H9 (cell line): ENCODE results near the gene EEF1AKMT3. TPM values are rescaled to one million over a fixed set of nuclear protein-coding genes. Genes with fewer than 3 reads are reported as not detected.

Source experiments
- DNase-seq: peaks from one replicate; pipeline ENCODE4 v3.0.0-alpha.2; 2017
- H2AFZ ChIP-seq: one replicate; pipeline ENCODE4 v1.6.1; 2013; ENCODE audit warnings: mild to moderate bottlenecking, low read length, control low read depth, moderate library complexity
- H2AK5ac ChIP-seq: 2 replicates; pipeline ENCODE4 v1.6.1; 2013; ENCODE audit warnings: low read length, control low read depth, mixed read lengths; ENCODE audit not compliant: insufficient read length
- H2BK120ac ChIP-seq: one replicate; pipeline ENCODE4 v1.6.1; 2013; ENCODE audit warnings: low read depth, mild to moderate bottlenecking, low read length, control low read depth, inconsistent platforms; ENCODE audit not compliant: poor library complexity, severe bottlenecking
- H2BK12ac ChIP-seq: 2 replicates; pipeline ENCODE4 v1.6.1; 2013; ENCODE audit warnings: low read length, control low read depth, mixed read lengths, low read depth; ENCODE audit not compliant: insufficient read length
- H2BK15ac ChIP-seq: 2 replicates; pipeline ENCODE4 v1.6.1; 2013; ENCODE audit warnings: low read depth, low read length, control low read depth
- H2BK20ac ChIP-seq: one replicate; pipeline ENCODE4 v1.6.1; 2013; ENCODE audit warnings: low read depth, mild to moderate bottlenecking, low read length, control low read depth, inconsistent platforms; ENCODE audit not compliant: poor library complexity, severe bottlenecking
- H2BK5ac ChIP-seq: 2 replicates; pipeline ENCODE4 v1.6.1; 2013; ENCODE audit warnings: low read length, control low read depth, mixed read lengths; ENCODE audit not compliant: insufficient read length
- H3K14ac ChIP-seq: 2 replicates; pipeline ENCODE4 v1.6.1; 2013; ENCODE audit warnings: low read length, control low read depth; ENCODE audit not compliant: insufficient read depth
- H3K18ac ChIP-seq: 2 replicates; pipeline ENCODE4 v1.6.1; 2013; ENCODE audit warnings: low read depth, mild to moderate bottlenecking, mixed read lengths, low read length, control low read depth; ENCODE audit not compliant: insufficient read length
- H3K23ac ChIP-seq: 2 replicates; pipeline ENCODE4 v1.6.1; 2013; ENCODE audit warnings: low read length, control low read depth, mixed read lengths, low read depth; ENCODE audit not compliant: insufficient read length
- H3K23me2 ChIP-seq: 2 replicates; pipeline ENCODE4 v1.6.1; 2013; ENCODE audit warnings: low read depth, mild to moderate bottlenecking, mixed read lengths, low read length, control low read depth; ENCODE audit not compliant: insufficient read length, poor library complexity, severe bottlenecking
- H3K27ac ChIP-seq: 2 replicates; pipeline ENCODE4 v1.5.1; 2013; ENCODE audit warnings: low read length, control low read depth, mixed read lengths, low read depth; ENCODE audit not compliant: insufficient read length
- H3K27me3 ChIP-seq: 2 replicates; pipeline ENCODE4 v1.6.1; 2013; ENCODE audit warnings: low read length, control low read depth, inconsistent platforms; ENCODE audit not compliant: insufficient read depth
- H3K4ac ChIP-seq: 2 replicates; pipeline ENCODE4 v1.6.1; 2013; ENCODE audit warnings: low read depth, mild to moderate bottlenecking, control low read depth, inconsistent platforms, low read length, moderate library complexity
- H3K4me1 ChIP-seq: 2 replicates; pipeline ENCODE4 v1.6.1; 2013; ENCODE audit warnings: low read length, control low read depth, inconsistent platforms; ENCODE audit not compliant: insufficient read depth
- H3K4me2 ChIP-seq: 2 replicates; pipeline ENCODE4 v1.6.1; 2013; ENCODE audit warnings: low read length, control low read depth, mixed read lengths; ENCODE audit not compliant: insufficient read length, insufficient read depth
- H3K56ac ChIP-seq: 2 replicates; pipeline ENCODE4 v1.6.1; 2013; ENCODE audit warnings: low read depth, mild to moderate bottlenecking, mixed read lengths, low read length, control low read depth; ENCODE audit not compliant: insufficient read length
- H3K79me1 ChIP-seq: 2 replicates; pipeline ENCODE4 v1.6.1; 2013; ENCODE audit warnings: low read depth, mild to moderate bottlenecking, moderate library complexity, low read length, control low read depth, inconsistent platforms; ENCODE audit not compliant: insufficient read depth, poor library complexity, severe bottlenecking
- H3K79me2 ChIP-seq: 2 replicates; pipeline ENCODE4 v1.6.1; 2013; ENCODE audit warnings: low read length, control low read depth, inconsistent platforms; ENCODE audit not compliant: insufficient read depth
- H3K9ac ChIP-seq: 2 replicates; pipeline ENCODE4 v1.6.1; 2013; ENCODE audit warnings: low read length, control low read depth, mixed read lengths; ENCODE audit not compliant: insufficient read length; ENCODE audit errors: extremely low read depth
- H3K9me3 ChIP-seq: one replicate; pipeline ENCODE4 v1.6.1; 2013; ENCODE audit warnings: low read depth, low read length, inconsistent platforms; ENCODE audit not compliant: control insufficient read depth
- H3T11ph ChIP-seq: one replicate; pipeline ENCODE4 v1.6.1; 2013; ENCODE audit warnings: mild to moderate bottlenecking, low read length, control low read depth, inconsistent platforms
- H4K20me1 ChIP-seq: one replicate; pipeline ENCODE4 v1.6.1; 2013; ENCODE audit not compliant: control insufficient read depth, insufficient read length, insufficient read depth
- H4K5ac ChIP-seq: 2 replicates; pipeline ENCODE4 v1.6.1; 2013; ENCODE audit warnings: low read depth, mild to moderate bottlenecking, mixed read lengths, low read length, control low read depth; ENCODE audit not compliant: insufficient read length
- H4K8ac ChIP-seq: replicated peaks from 2 replicates; pipeline ENCODE4 v1.6.1; 2013; ENCODE audit warnings: low read length, control low read depth, mixed read lengths, low read depth; ENCODE audit not compliant: insufficient read length
- H4K91ac ChIP-seq: 2 replicates; pipeline ENCODE4 v1.6.1; 2013; ENCODE audit warnings: low read depth, mild to moderate bottlenecking, moderate library complexity, mixed read lengths, low read length, control low read depth; ENCODE audit not compliant: insufficient read length
- H3K27ac Mint-ChIP-seq, 3 experiments: 2 replicates in 2 of 3; 3 replicates in 1 of 3; pipeline ENCODE4 v1.8.0; 2020 to 2021; ENCODE audit warnings: mixed read lengths in 3 of 3, mild to moderate bottlenecking in 1 of 3, moderate library complexity in 1 of 3
- H3K27me3 Mint-ChIP-seq: 2 replicates; pipeline ENCODE4 v1.8.0; 2021; ENCODE audit warnings: low read depth, mild to moderate bottlenecking, moderate library complexity, mixed read lengths
- H3K36me3 Mint-ChIP-seq, 3 experiments: 2 replicates in 2 of 3; 3 replicates in 1 of 3; pipeline ENCODE4 v1.8.0; 2020 to 2021; ENCODE audit warnings: low read depth in 3 of 3, mixed read lengths in 3 of 3; ENCODE audit not compliant: insufficient read depth in 1 of 3
- H3K4me1 Mint-ChIP-seq, 2 experiments: 2 replicates each; pipeline ENCODE4 v1.8.0; 2020; ENCODE audit warnings: mixed read lengths in 2 of 2
- H3K4me3 Mint-ChIP-seq, 2 experiments: 2 replicates in 1 of 2; 3 replicates in 1 of 2; pipeline ENCODE4 v1.8.0; 2020 to 2021; ENCODE audit warnings: mild to moderate bottlenecking in 2 of 2, mixed read lengths in 2 of 2, moderate library complexity in 1 of 2
- H3K9me3 Mint-ChIP-seq, 2 experiments: 2 replicates in 1 of 2; 3 replicates in 1 of 2; pipeline ENCODE4 v1.8.0; 2020; ENCODE audit warnings: mild to moderate bottlenecking in 2 of 2, mixed read lengths in 2 of 2, moderate library complexity in 1 of 2
- CTCF ChIP-seq: fragments of 200-600 bp; sonication (generic); conservative IDR thresholded peaks from 3 replicates; pipeline ENCODE4 v1.8.0; 2021; ENCODE audit warnings: antibody characterized with exemption, mild to moderate bottlenecking
- WGBS: extraction: QIAGEN DNeasy Blood & Tissue Kit; methylation state at CpG from one replicate; pipeline ENCODE4 v1.1.7; 2013; ENCODE audit warnings: missing lambda C conversion rate, low lambda C conversion rate, mixed read lengths; ENCODE audit not compliant: insufficient read length; ENCODE audit errors: extremely low coverage; 5-methylcytosine and 5-hydroxymethylcytosine counted together
- total RNA-seq: library from RNA; stranded (reverse); gene quantifications from 2 replicates; pipeline ENCODE4 v1.2.1, GENCODE V29; 2021

The EEF1AKMT3 gene
- total RNA-seq, 1 experiment from 2014 or later: 2.9 TPM

- Mint-ChIP-seq H3K4me1 (peaks cover 4 to 7% of the 10 kb centered on the region in 2 experiments), H3K9me3 (peaks cover 0 to 3% of the 10 kb centered on the region in 2 experiments; a peak in 2 of 5 replicates), H3K4me3 (no peak overlapping the region), H3K27ac (no peak overlapping the region), H3K36me3 (peaks cover 5 to 15% (median 6%) of the 10 kb centered on the region in 3 experiments), H3K27me3 (no peaks in the 10 kb centered on the region; the same call in 1 of the 2 replicates)
- H2BK20ac ChIP-seq: no peak overlapping the region
- H3K27me3 ChIP-seq: no peaks in the 10 kb centered on the region
- H3K18ac ChIP-seq: no peak overlapping the region
- no peak for DNase-seq
- H3K56ac ChIP-seq: no peak overlapping the region
- H3K4me2 ChIP-seq: no peak overlapping the region
- no peaks in the 10 kb centered on the region for H3K4me1 ChIP-seq
- H4K20me1 ChIP-seq: no peaks in the 10 kb centered on the region
- no peak overlapping the region for H3K23ac ChIP-seq
- no peaks in the 10 kb centered on the region for H3K9me3 ChIP-seq
- H3K4ac ChIP-seq: no peak overlapping the region
- no peak overlapping the region for H2BK5ac ChIP-seq
- no peak overlapping the region for H2BK120ac ChIP-seq
- no peak for TF ChIP-seq CTCF
- H3K14ac ChIP-seq: no peak overlapping the region
- no peak overlapping the region for H4K8ac ChIP-seq
- H3K23me2 ChIP-seq: peaks cover 5% of the 10 kb centered on the region
- no peak overlapping the region for H4K91ac ChIP-seq
- H3K27ac ChIP-seq: no peak overlapping the region
- H3K79me2 ChIP-seq: no peaks in the 10 kb centered on the region; the same call in 1 of the 2 replicates
- H3T11ph ChIP-seq: no peak overlapping the region
- no peak overlapping the region for H3K9ac ChIP-seq
- no peak overlapping the region for H2AK5ac ChIP-seq
- H2BK12ac ChIP-seq: no peak overlapping the region
- H2BK15ac ChIP-seq: no peak overlapping the region
- H2AFZ ChIP-seq: no peak overlapping the region
- no peaks in the 10 kb centered on the region for H3K79me1 ChIP-seq
- no CpG with 5 or more reads among the region's 1 CpG for WGBS
- H4K5ac ChIP-seq: no peak overlapping the region
These were observed 7.3 kb downstream of the EEF1AKMT3 start for GRCh38 chr12:57779736-57780135.
